Thyroid gland (tissue), 4 donors: ENCODE results near the gene NCBP2L. TPM values are rescaled to one million over a fixed set of nuclear protein-coding genes. Genes with fewer than 3 reads are reported as not detected.

Source experiments
- DNase-seq, 2 donors: peaks; one replicate each; pipeline ENCODE4 v3.0.0-alpha.2; 2019
- H3K27ac ChIP-seq, 3 donors: fragments of 200-600 bp; sonication (generic); 1 replicate in 2 of 3; 2 replicates in 1 of 3; pipeline ENCODE4 v1.5.1; 2016 to 2019; ENCODE audit warnings: mild to moderate bottlenecking in 1 of 3, moderate library complexity in 1 of 3
- H3K27me3 ChIP-seq: fragments of 200-600 bp; sonication (generic); one replicate; pipeline ENCODE4 v1.5.1; 2019
- H3K36me3 ChIP-seq, 2 donors: fragments of 200-600 bp; sonication (generic); one replicate each; pipeline ENCODE4 v1.5.1; 2016 to 2019
- H3K4me1 ChIP-seq, 2 donors: fragments of 200-600 bp; sonication (generic); one replicate each; pipeline ENCODE4 v1.5.1; 2017 to 2019
- H3K4me3 ChIP-seq, 3 donors: fragments of 200-600 bp; sonication (generic); replicated peaks in 1 of 3; 1 replicate in 2 of 3; 2 replicates in 1 of 3; pipeline ENCODE4 v1.5.1; 2016; ENCODE audit warnings: mild to moderate bottlenecking in 1 of 3
- H3K9me3 ChIP-seq: fragments of 200-600 bp; sonication (generic); one replicate; pipeline ENCODE4 v1.5.1; 2017
- CTCF ChIP-seq, 6 experiments: fragments of 200-600 bp in 3 of 6; fragments of 450-650 bp in 3 of 6; sonication (generic) in 3 of 6; IDR thresholded peaks; one replicate each; pipeline ENCODE4 v1.5.1; 2016 to 2019; ENCODE audit warnings: antibody characterized with exemption in 6 of 6, mild to moderate bottlenecking in 2 of 6, inconsistent platforms in 1 of 6, moderate library complexity in 1 of 6
- POLR2A ChIP-seq, 2 donors: fragments of 450-650 bp; IDR thresholded peaks; one replicate each; pipeline ENCODE4 v1.6.1; 2017; ENCODE audit warnings: antibody characterized with exemption in 2 of 2, mild to moderate bottlenecking in 2 of 2, moderate library complexity in 1 of 2
- WGBS, 2 donors: methylation state at CpG; one replicate each; pipeline ENCODE4 v1.1.5; 2017; 5-methylcytosine and 5-hydroxymethylcytosine counted together
- intact Hi-C: fragments of 100-400 bp; cut with DNase I; formaldehyde crosslinking; loops from one replicate; pipeline ENCODE4 v1.15.1; 2023
- total RNA-seq, 4 donors: library from RNA; depleted of rRNA; stranded (reverse); fragments of >200 nt; gene quantifications; one replicate each; pipeline ENCODE4 v1.2.3, GENCODE V29; 2016

Gene NCBP2L
- total RNA-seq, 4 donors from 2014 or later, result not detected

GRCh38 chrX:107742700-107743191, 34.8 kb upstream of the NCBP2L start:
- no peak for DNase-seq
- TF ChIP-seq POLR2A (IDR thresholded peaks at IDR 0.05), result no peak
- TF ChIP-seq CTCF (IDR thresholded peaks at IDR 0.05), result no peak
- H3K9me3 ChIP-seq, result no peaks in the 10 kb centered on the region
- H3K4me1 ChIP-seq, result peaks cover 46 to 66% of the 10 kb centered on the region in 2 donors
- no peaks in the 10 kb centered on the region for H3K36me3 ChIP-seq
- 92% methylated on average over 2 of the region's 23 CpGs; no CpG with 5 or more reads in 1 of the 2 donors for WGBS, 2 donors
- peak overlapping the region; percentile 87 to 98 (median 96) for H3K27ac ChIP-seq
- H3K4me3 ChIP-seq, result no peak overlapping the region
- H3K27me3 ChIP-seq, result no peaks in the 10 kb centered on the region
- intact Hi-C loops, result no loop called here

DNA sequence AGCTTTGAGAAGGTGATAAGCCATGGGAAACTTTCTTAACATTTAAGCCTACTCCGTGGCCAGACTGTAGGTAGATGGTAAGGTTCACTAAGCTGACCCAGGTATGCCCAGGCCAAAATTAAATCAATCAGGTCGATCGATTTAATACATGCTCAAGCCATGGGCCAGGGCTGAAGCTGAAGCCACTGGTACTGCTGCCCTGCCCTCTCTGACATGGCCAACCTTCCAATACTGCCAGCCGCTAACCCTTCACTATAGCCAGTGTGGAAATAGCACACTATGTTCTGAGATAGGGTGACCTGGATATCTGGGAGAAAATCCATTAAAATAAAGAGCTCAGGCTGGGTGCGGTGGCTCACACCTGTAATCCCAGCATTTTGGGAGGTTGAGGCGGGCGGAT, 33.5 kb upstream of the NCBP2L start:
- Histone ChIP-seq H3K27me3 (no peaks in the 10 kb centered on the region), H3K27ac (peak overlapping the region in 1 of 3 donors; percentile 96), H3K4me1 (peaks cover 40 to 61% of the 10 kb centered on the region in 2 donors), H3K9me3 (no peaks in the 10 kb centered on the region), H3K4me3 (no peak overlapping the region), H3K36me3 (no peaks in the 10 kb centered on the region)
- TF ChIP-seq POLR2A (IDR thresholded peaks at IDR 0.05) (no peak), CTCF (IDR thresholded peaks at IDR 0.05) (no peak)
- 99% methylated on average over 7 of the region's 7 CpGs for WGBS, 2 donors
- DNase-seq, result no peak
- intact Hi-C loops, result no loop called here

GRCh38 chrX:107744868-107745267, 32.7 kb upstream of the NCBP2L start:
- TF ChIP-seq CTCF (IDR thresholded peaks at IDR 0.05), result no peak
- TF ChIP-seq POLR2A (IDR thresholded peaks at IDR 0.05), result no peak
- peaks cover 31 to 52% of the 10 kb centered on the region in 2 donors for H3K4me1 ChIP-seq

DNA sequence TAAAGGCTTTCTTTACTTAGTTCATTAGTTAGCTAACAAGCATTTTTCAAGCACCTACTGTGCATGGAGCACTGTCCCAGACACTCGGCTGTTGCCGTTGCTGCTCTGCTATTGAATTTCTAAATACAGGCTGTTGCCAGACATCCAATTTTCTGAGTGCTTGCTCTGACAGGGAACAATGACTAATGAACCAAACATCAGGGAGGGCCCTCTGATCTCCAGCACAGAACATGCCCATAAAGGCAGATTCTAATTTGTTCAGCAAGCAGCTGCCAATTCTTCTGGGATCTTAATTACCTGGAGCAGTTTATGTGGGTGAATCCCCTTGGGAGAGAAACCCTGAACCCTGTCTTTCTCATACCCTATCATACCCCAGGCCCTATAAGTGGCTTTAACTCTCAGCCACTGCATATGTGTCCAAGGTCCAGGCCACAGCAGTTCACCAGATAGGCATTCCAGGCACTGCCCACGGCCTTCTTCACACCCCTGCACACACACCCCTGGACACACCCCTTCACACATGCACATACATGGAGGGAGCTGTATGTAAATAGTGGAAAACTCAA, 29.9 kb upstream of the NCBP2L start:
- intact Hi-C loops, result no loop called here
- Histone ChIP-seq H3K4me1 (peaks cover 13 to 28% of the 10 kb centered on the region in 2 donors), H3K27ac (peak overlapping the region; percentile 57 to 72 (median 63)), H3K36me3 (no peaks in the 10 kb centered on the region), H3K27me3 (no peaks in the 10 kb centered on the region), H3K4me3 (no peak overlapping the region), H3K9me3 (no peaks in the 10 kb centered on the region)
- peak; percentile 46 to 55 for DNase-seq
- TF ChIP-seq POLR2A (IDR thresholded peaks at IDR 0.05), result peak in 1 of 2 donors; percentile 45
- no peak for TF ChIP-seq CTCF (IDR thresholded peaks at IDR 0.05)
- 28% methylated on average over 3 of the region's 3 CpGs for WGBS, 2 donors

More at GRCh38 chrX:107744868-107745267, 32.7 kb upstream of the NCBP2L start:
- no peak for DNase-seq
- Histone ChIP-seq H3K9me3 (no peaks in the 10 kb centered on the region), H3K27me3 (no peaks in the 10 kb centered on the region), H3K27ac (no peak overlapping the region), H3K4me3 (no peak overlapping the region), H3K36me3 (no peaks in the 10 kb centered on the region)
- intact Hi-C loops, result no loop called here
- 85 to 96% methylated on average over 2 of the region's 2 CpGs for WGBS, 2 donors

- no peaks in the 10 kb centered on the region for H3K9me3 ChIP-seq
- DNase-seq, result no peak
- H3K4me1 ChIP-seq, result peaks cover 7 to 20% of the 10 kb centered on the region in 2 donors
- H3K4me3 ChIP-seq, result no peak overlapping the region
- 56 to 68% methylated on average over 6 of the region's 6 CpGs for WGBS, 2 donors
- TF ChIP-seq CTCF (IDR thresholded peaks at IDR 0.05), result no peak
- no peak for TF ChIP-seq POLR2A (IDR thresholded peaks at IDR 0.05)
- H3K27me3 ChIP-seq, result no peaks in the 10 kb centered on the region
- intact Hi-C loops, result no loop called here
- H3K36me3 ChIP-seq, result no peaks in the 10 kb centered on the region
- peak overlapping the region; percentile 57 to 72 (median 63) for H3K27ac ChIP-seq
Measured at GRCh38 chrX:107748506-107748905, 29.0 kb upstream of the NCBP2L start.
